Measurements from ENCODE around the gene CEMIP2.

DNA sequence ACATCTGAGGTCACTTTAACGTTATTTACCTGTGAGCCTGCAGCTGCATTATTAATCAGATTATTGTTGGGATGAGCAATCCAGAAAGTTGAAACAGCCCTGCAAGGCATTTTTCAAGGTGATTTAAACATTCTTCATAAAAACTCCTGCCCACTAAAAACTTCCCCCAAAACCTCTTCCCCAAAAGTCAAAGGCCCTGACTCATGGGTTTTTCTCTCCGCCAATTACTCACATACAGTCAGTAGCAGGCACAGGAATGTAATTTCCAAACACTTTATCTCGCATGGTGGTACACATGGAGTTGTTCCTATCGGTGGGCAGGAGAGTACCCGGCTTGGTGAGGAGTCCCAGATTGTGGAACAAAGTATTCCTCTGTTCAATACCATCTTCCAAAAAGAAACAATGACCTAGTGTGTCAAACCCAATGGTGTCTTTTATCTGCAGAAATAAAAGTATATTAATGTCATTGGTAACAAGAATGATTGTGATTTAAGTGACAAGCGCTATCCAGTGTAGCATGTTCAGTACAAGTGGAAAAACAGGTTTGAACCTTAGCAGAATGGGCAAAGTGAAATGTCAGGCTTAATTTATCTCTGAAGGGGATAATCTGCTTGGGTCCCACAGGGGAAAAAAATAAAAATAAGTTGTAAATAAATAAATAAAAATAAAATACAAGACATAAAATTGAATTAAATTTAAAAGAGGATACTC, 38.3 kb downstream of the CEMIP2 start:
- TF ChIP-seq, protein P1, sequence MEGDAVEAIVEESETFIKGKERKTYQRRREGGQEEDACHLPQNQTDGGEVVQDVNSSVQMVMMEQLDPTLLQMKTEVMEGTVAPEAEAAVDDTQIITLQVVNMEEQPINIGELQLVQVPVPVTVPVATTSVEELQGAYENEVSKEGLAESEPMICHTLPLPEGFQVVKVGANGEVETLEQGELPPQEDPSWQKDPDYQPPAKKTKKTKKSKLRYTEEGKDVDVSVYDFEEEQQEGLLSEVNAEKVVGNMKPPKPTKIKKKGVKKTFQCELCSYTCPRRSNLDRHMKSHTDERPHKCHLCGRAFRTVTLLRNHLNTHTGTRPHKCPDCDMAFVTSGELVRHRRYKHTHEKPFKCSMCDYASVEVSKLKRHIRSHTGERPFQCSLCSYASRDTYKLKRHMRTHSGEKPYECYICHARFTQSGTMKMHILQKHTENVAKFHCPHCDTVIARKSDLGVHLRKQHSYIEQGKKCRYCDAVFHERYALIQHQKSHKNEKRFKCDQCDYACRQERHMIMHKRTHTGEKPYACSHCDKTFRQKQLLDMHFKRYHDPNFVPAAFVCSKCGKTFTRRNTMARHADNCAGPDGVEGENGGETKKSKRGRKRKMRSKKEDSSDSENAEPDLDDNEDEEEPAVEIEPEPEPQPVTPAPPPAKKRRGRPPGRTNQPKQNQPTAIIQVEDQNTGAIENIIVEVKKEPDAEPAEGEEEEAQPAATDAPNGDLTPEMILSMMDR (IDR thresholded peaks at IDR 0.05; ENCODE audit: insufficient read depth, low read length, poor library complexity, severe bottlenecking), result no peak
- TF ChIP-seq EZH2phosphoT487 (conservative IDR thresholded peaks at IDR 0.05; ENCODE audit: low read length), result no peak

Measured in SU-DHL-6 (cell line).